IPS-20b (cell line): ENCODE results near the gene TMPRSS6.
A peak's percentile ranks its signal among the peaks of the same experiment; 100 is the strongest.

Experiments
- H3K27ac ChIP-seq: one replicate; pipeline ENCODE4 v1.5.1; 2013; ENCODE audit warnings: low read length
- H3K27me3 ChIP-seq: 2 replicates; pipeline ENCODE4 v1.6.1; 2013; ENCODE audit warnings: mild to moderate bottlenecking, low read length, inconsistent platforms; ENCODE audit not compliant: insufficient read depth
- H3K36me3 ChIP-seq: 2 replicates; pipeline ENCODE4 v1.6.1; 2013; ENCODE audit warnings: low read depth, mild to moderate bottlenecking, inconsistent platforms, low read length, moderate library complexity; ENCODE audit not compliant: insufficient read depth
- H3K4me1 ChIP-seq: 2 replicates; pipeline ENCODE4 v1.6.1; 2013; ENCODE audit warnings: mild to moderate bottlenecking, control low read depth, inconsistent platforms, low read length, moderate library complexity; ENCODE audit not compliant: insufficient read depth
- H3K4me3 ChIP-seq: 2 replicates; pipeline ENCODE4 v1.5.1; 2013; ENCODE audit warnings: mild to moderate bottlenecking, low read length, inconsistent platforms
- H3K9ac ChIP-seq: 2 replicates; pipeline ENCODE4 v1.6.1; 2013; ENCODE audit warnings: low read depth, mild to moderate bottlenecking, inconsistent platforms, low read length, moderate library complexity
- H3K9me3 ChIP-seq: 2 replicates; pipeline ENCODE4 v1.6.1; 2013; ENCODE audit warnings: mild to moderate bottlenecking, low read depth, low read length, inconsistent platforms; ENCODE audit not compliant: insufficient read depth

TMPRSS6 gene

GRCh38 chr22:37052386-37053309 lies 56.9 kb downstream of the TMPRSS6 start:
- Histone ChIP-seq H3K9ac (no peak overlapping the region), H3K36me3 (peaks cover 20% of the 10 kb centered on the region; the same call in 1 of the 2 replicates), H3K27me3 (peaks cover 8% of the 10 kb centered on the region), H3K4me1 (no peaks in the 10 kb centered on the region), H3K27ac (no peak overlapping the region), H3K9me3 (no peaks in the 10 kb centered on the region), H3K4me3 (peak overlapping the region; percentile 82)

GRCh38 chr22:37051391-37052385 lies 57.8 kb downstream of the TMPRSS6 start, which contains the start of gene KCTD17:
KCTD17 (plus strand) TSS chr22:37051742; CDS start chr22:37051761, 19 bp downstream.
- Histone ChIP-seq H3K36me3 (peaks cover 15% of the 10 kb centered on the region; the same call in 1 of the 2 replicates), H3K27ac (no peak within 1 kb of the TSS), H3K27me3 (peaks cover 8% of the 10 kb centered on the region), H3K4me3 (peak within 1 kb of the TSS; percentile 82), H3K4me1 (no peaks in the 10 kb centered on the region), H3K9me3 (no peaks in the 10 kb centered on the region), H3K9ac (peak within 1 kb of the TSS; percentile 65; the same call in 1 of the 2 replicates)

GRCh38 chr22:37050913-37051312 lies 58.6 kb downstream of the TMPRSS6 start:
- no peak overlapping the region for H3K27ac ChIP-seq
- no peak overlapping the region for H3K9ac ChIP-seq
- no peaks in the 10 kb centered on the region for H3K4me1 ChIP-seq
- peaks cover 9% of the 10 kb centered on the region; the same call in 1 of the 2 replicates for H3K36me3 ChIP-seq
- peak overlapping the region; percentile 82; the same call in 1 of the 2 replicates for H3K4me3 ChIP-seq
- no peaks in the 10 kb centered on the region for H3K9me3 ChIP-seq
- H3K27me3 ChIP-seq = peaks cover 8% of the 10 kb centered on the region

- Histone ChIP-seq H3K9ac (no peak overlapping the region), H3K36me3 (peaks cover 6% of the 10 kb centered on the region; the same call in 1 of the 2 replicates), H3K4me1 (no peaks in the 10 kb centered on the region), H3K9me3 (no peaks in the 10 kb centered on the region), H3K4me3 (no peak overlapping the region), H3K27ac (no peak overlapping the region), H3K27me3 (peaks cover 8% of the 10 kb centered on the region)
Observed at GRCh38 chr22:37049224-37049623, 60.3 kb downstream of the TMPRSS6 start.

- no peaks in the 10 kb centered on the region for H3K36me3 ChIP-seq
- H3K9ac ChIP-seq = no peak overlapping the region
- H3K9me3 ChIP-seq = no peaks in the 10 kb centered on the region
- H3K4me1 ChIP-seq = no peaks in the 10 kb centered on the region
- peaks cover 8% of the 10 kb centered on the region for H3K27me3 ChIP-seq
- H3K4me3 ChIP-seq = no peak overlapping the region
- H3K27ac ChIP-seq = no peak overlapping the region
Observed at GRCh38 chr22:37048133-37048532, 61.4 kb downstream of the TMPRSS6 start.

GRCh38 chr22:37047006-37047405 lies 62.5 kb downstream of the TMPRSS6 start:
- peaks cover 8% of the 10 kb centered on the region for H3K27me3 ChIP-seq
- no peak overlapping the region for H3K9ac ChIP-seq
- no peaks in the 10 kb centered on the region for H3K36me3 ChIP-seq
- H3K27ac ChIP-seq = no peak overlapping the region
- no peaks in the 10 kb centered on the region for H3K4me1 ChIP-seq
- H3K4me3 ChIP-seq = no peak overlapping the region
- H3K9me3 ChIP-seq = no peaks in the 10 kb centered on the region

- Histone ChIP-seq H3K9me3 (no peaks in the 10 kb centered on the region), H3K4me3 (no peak overlapping the region), H3K36me3 (no peaks in the 10 kb centered on the region), H3K27ac (no peak overlapping the region), H3K4me1 (no peaks in the 10 kb centered on the region), H3K27me3 (peaks cover 8% of the 10 kb centered on the region), H3K9ac (no peak overlapping the region)
Observed at GRCh38 chr22:37046589-37046988, 62.9 kb downstream of the TMPRSS6 start.

GRCh38 chr22:37045958-37046357 lies 63.6 kb downstream of the TMPRSS6 start:
- Histone ChIP-seq H3K36me3 (no peaks in the 10 kb centered on the region), H3K9me3 (no peaks in the 10 kb centered on the region), H3K27me3 (peaks cover 7% of the 10 kb centered on the region), H3K4me3 (no peak overlapping the region), H3K9ac (no peak overlapping the region), H3K27ac (no peak overlapping the region), H3K4me1 (no peaks in the 10 kb centered on the region)

- Histone ChIP-seq H3K27me3 (no peaks in the 10 kb centered on the region; the same call in 1 of the 2 replicates), H3K9me3 (no peaks in the 10 kb centered on the region), H3K27ac (no peak overlapping the region), H3K9ac (no peak overlapping the region), H3K4me3 (no peak overlapping the region), H3K4me1 (no peaks in the 10 kb centered on the region), H3K36me3 (no peaks in the 10 kb centered on the region)
Observed at GRCh38 chr22:37044634-37045625, 64.6 kb downstream of the TMPRSS6 start.

GRCh38 chr22:37043828-37044538 lies 65.5 kb downstream of the TMPRSS6 start:
- Histone ChIP-seq H3K27ac (no peak overlapping the region), H3K4me3 (no peak overlapping the region), H3K9me3 (no peaks in the 10 kb centered on the region), H3K9ac (no peak overlapping the region), H3K27me3 (no peaks in the 10 kb centered on the region; the same call in 1 of the 2 replicates), H3K4me1 (no peaks in the 10 kb centered on the region), H3K36me3 (no peaks in the 10 kb centered on the region)
